ENCODE measurements around the gene TBC1D7. TPM values are rescaled to one million over a fixed set of nuclear protein-coding genes. Genes with fewer than 3 reads are reported as not detected.

The TBC1D7 gene
- total RNA-seq, 1 experiment from 2014 or later = 22.9 TPM

GRCh38 chr6:13274707-13275434 lies 53.5 kb downstream of the TBC1D7 start:
- DNase-seq (ENCODE audit: low read depth in 1 of 2, low spot score in 2 of 2) = no peak
- Histone ChIP-seq H3K9me3 (replicated peaks) (no peaks in the 10 kb centered on the region), H3K27ac (no peak overlapping the region), H3K36me3 (no peaks in the 10 kb centered on the region), H3K27me3 (replicated peaks) (no peaks in the 10 kb centered on the region), H3K4me3 (no peak overlapping the region), H3K4me1 (replicated peaks) (no peaks in the 10 kb centered on the region)

GRCh38 chr6:13273931-13274706 lies 54.2 kb downstream of the TBC1D7 start:
- no peaks in the 10 kb centered on the region for H3K36me3 ChIP-seq
- H3K4me1 ChIP-seq (replicated peaks) = no peaks in the 10 kb centered on the region
- no peaks in the 10 kb centered on the region for H3K27me3 ChIP-seq (replicated peaks)
- H3K9me3 ChIP-seq (replicated peaks) = no peaks in the 10 kb centered on the region
- H3K4me3 ChIP-seq = no peak overlapping the region
- DNase-seq (ENCODE audit: low read depth in 1 of 2, low spot score in 2 of 2) = no peak
- H3K27ac ChIP-seq = no peak overlapping the region

DNA sequence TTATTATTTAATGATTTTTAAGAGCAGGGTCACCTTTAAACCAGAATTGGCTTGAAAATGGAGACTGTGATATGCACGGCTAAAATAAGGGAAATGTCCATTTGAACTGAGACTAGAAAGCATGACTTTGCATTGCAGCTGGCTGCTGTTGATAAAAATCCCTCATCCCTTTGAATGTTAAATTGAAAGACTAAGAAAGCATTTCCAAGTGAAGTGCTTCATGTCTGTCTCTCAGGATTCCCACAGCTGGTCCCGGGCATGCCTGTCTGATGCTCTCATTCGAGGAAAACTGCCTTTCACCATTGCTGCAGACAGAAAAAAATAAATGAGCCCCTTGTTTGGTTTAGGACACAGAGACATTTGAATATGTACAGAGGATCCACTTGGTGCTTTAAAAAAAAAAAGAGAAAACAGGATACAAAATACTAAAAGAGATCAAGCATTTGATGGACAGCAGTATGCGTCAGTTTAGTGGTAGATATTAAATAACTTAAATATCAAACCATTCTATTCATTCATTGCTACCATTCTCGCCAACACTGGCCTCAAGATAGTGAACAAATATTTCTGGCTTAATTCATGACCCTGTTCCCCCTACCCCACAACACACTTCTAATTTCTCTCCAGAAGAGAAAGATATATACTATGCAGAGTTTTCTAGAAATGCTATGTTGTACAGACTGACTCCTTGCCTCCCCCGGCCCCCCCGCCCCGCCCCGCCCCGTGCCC lies 55.0 kb downstream of the TBC1D7 start:
- no peak for DNase-seq (ENCODE audit: low read depth in 1 of 2, low spot score in 2 of 2)

DNA sequence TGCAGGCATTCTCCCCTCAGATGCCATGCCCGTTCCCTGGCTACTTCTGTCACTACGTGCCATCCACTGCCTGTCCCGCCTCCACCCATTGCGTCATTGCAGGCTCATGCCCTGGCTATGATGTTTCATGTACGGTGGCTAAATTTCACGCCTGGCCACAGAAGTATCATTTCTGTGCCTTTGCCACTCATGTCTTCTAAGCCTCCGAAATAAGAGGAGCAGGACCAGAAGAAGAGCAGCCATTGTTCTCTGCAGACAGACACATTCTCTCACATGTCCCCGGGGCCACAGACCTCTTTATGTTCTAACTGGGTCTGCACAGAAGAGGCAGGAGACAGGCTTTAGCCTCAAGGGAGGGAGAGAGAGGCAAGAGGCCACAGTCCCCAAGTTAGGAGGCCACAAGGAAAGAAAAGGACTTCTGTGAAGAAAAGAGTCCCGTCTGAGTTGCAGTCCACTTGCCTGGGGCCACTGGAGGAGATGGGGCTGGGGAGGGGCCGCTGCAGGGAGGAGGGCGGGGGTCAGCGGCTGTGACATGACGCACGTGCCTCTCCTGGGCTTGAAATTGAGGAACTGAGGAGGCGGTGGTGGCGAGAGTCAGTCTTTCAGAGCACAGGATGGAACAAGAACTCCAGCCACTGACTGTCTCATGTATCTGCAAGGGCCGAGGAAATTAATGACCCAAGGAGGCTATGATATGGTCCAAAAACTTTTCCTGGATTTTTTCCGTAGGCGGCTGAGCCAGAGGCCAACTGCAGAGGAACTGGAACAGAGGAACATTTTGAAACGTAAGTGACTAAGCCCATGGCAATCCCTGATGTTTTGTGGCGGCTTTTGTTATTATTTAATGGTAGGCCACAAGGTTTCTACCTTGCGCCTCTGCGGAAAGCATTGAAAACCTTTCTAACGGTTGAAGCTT lies 55.9 kb downstream of the TBC1D7 start:
- Histone ChIP-seq H3K36me3 (no peaks in the 10 kb centered on the region), H3K27me3 (replicated peaks) (no peaks in the 10 kb centered on the region), H3K27ac (no peak overlapping the region), H3K4me3 (no peak overlapping the region), H3K4me1 (replicated peaks) (no peaks in the 10 kb centered on the region), H3K9me3 (replicated peaks) (no peaks in the 10 kb centered on the region)
- DNase-seq (ENCODE audit: low read depth in 1 of 2, low spot score in 2 of 2) = no peak

More for the DNA sequence above, 55.0 kb downstream of the TBC1D7 start:
- Histone ChIP-seq H3K36me3 (no peaks in the 10 kb centered on the region), H3K4me1 (replicated peaks) (no peaks in the 10 kb centered on the region), H3K9me3 (replicated peaks) (no peaks in the 10 kb centered on the region), H3K4me3 (no peak overlapping the region), H3K27me3 (replicated peaks) (no peaks in the 10 kb centered on the region), H3K27ac (no peak overlapping the region)

DNA sequence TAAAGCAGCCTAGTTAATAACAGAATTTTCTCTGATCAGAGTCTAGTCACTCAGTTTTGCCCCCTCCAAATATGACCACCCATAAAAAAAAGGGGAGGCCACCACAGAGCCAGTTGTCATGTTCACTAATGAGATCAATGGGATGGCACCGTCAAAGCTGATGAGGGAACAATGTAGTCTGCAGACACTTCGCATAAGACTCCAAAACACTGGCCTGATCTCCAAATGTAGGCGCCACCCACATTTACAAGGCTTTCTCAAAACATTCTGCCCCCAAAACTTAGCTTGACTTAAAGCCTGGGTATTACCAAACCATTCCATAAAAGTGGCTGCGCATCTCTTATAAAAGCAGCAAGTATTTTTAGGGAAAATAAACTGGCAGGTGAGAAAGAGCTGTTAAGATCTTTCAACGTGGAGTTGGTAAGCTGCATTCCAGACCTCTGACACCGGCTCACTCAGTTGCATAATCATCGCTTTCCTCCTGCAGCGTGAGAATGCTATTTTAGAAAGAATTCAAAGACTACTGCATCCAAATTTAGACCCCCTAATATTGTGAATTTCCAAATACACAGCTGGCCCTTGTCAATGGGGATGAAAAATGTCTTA lies 59.3 kb downstream of the TBC1D7 start:
- Histone ChIP-seq H3K36me3 (no peaks in the 10 kb centered on the region), H3K27me3 (replicated peaks) (no peaks in the 10 kb centered on the region), H3K9me3 (replicated peaks) (no peaks in the 10 kb centered on the region), H3K27ac (no peak overlapping the region), H3K4me1 (replicated peaks) (no peaks in the 10 kb centered on the region), H3K4me3 (no peak overlapping the region)
- DNase-seq (ENCODE audit: low read depth in 1 of 2, low spot score in 2 of 2) = no peak

DNA sequence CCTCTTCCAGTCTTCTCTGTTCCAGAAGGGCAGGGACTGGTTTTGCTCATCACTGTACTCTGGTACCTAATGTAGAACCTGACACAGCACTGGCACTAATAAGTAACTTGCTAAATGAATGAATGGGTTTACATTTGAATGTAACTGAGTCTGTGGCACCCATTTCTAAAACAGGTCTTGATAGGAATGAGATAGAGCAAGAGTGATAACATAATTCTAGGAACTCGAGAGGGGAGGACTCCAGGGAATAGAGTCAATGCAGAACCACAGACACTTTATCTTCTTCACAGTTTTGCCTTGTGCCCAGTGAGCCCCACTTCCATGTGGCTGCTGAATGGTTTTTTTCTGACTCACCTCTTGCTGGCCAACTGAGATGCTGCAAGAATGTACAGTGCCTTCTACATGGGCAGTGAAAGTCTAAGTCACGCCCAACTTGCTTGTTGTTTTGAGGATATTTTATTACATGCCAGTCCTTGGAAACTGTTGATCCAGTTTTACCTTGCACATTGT lies 61.1 kb downstream of the TBC1D7 start:
- DNase-seq (ENCODE audit: low read depth in 1 of 2, low spot score in 2 of 2) = no peak
- Histone ChIP-seq H3K36me3 (no peaks in the 10 kb centered on the region), H3K4me1 (replicated peaks) (no peaks in the 10 kb centered on the region), H3K4me3 (no peak overlapping the region), H3K27ac (no peak overlapping the region), H3K27me3 (replicated peaks) (no peaks in the 10 kb centered on the region), H3K9me3 (replicated peaks) (no peaks in the 10 kb centered on the region)

- DNase-seq (ENCODE audit: low read depth in 1 of 2, low spot score in 2 of 2) = no peak
- H3K36me3 ChIP-seq = no peaks in the 10 kb centered on the region
- H3K27ac ChIP-seq = no peak overlapping the region
- H3K9me3 ChIP-seq (replicated peaks) = 0 out of 2 replicates have a peak, but pooled peaks cover 1% of the 10 kb centered on the region
- H3K4me1 ChIP-seq (replicated peaks) = no peaks in the 10 kb centered on the region
- no peaks in the 10 kb centered on the region for H3K27me3 ChIP-seq (replicated peaks)
- no peak overlapping the region for H3K4me3 ChIP-seq
Measured at GRCh38 chr6:13263669-13264068, 64.7 kb downstream of the TBC1D7 start.

DNA sequence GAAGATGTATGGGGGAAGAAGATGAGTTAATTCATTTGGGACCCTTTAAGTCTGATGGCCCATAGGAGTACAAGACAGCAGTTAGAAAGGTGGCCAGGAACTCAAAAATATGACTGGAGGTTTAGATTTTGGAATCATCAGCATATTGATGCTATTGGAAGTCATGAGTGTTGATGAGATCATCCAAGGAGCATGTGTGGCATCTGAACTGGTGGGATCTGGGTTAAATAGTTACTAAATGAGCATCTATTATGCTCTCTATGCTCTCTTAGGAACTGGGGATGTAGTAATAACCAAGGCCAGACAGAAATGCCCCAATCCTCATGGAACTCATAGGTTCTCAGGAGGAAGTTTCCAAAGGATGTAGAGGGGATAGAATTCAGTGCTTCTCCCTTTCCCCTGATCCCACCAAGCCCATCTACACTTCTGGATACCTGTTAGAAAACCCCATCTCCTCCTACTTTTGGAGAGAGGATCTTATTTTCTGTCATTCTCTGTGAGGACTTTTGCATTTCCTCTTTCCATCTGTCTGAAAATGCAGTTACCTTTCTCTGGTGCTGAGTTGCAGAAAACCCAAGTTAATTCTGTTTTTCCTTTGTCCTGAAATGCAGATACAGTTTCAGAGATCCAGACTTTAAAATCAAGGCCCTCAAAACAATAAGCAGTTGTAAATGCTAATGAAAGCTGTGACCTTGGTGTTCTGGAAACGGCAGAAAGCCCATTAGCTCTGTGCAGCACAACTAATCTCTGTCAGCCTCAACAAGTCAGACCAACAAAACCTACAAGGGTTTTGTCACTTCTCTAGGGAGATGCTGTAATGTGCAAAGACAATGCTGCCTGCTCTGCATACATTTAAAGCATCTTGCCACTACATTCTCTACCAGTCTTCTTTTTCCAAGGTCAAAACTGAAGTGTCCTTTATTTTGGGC lies 65.8 kb downstream of the TBC1D7 start:
- H3K4me1 ChIP-seq (replicated peaks) = no peaks in the 10 kb centered on the region
- no peaks in the 10 kb centered on the region for H3K27me3 ChIP-seq (replicated peaks)
- DNase-seq (ENCODE audit: low read depth in 1 of 2, low spot score in 2 of 2) = no peak
- no peak overlapping the region for H3K27ac ChIP-seq
- H3K9me3 ChIP-seq (replicated peaks) = 0 out of 2 replicates have a peak, but pooled peaks cover 2% of the 10 kb centered on the region
- no peaks in the 10 kb centered on the region for H3K36me3 ChIP-seq
- H3K4me3 ChIP-seq = no peak overlapping the region

DNA sequence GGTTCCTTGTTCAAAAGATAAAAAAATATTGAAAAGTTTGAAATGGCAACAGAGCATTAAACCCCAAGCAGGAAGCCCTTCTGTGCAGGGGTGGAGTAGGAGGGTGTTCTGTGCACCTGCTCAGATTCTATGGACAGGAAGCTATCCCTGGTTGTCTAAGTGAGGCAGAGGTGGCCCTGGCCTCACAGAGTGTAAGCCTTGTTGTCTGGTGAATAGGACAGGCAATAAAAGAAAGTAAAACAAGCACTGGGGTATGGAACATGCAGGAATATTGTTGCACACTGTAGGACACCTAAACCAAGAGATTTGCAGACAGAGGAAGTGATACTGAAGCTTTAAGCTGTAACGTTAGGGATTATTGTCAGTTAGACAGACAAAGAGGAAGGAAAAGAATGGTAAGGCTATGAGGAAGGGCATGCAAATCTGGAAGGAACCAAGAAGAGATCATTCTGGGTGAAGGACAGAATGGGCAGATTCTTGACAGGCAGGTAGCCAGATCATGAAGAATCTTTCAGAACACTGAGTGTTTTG lies 66.8 kb downstream of the TBC1D7 start:
- H3K36me3 ChIP-seq = no peaks in the 10 kb centered on the region
- no peak overlapping the region for H3K4me3 ChIP-seq
- no peak overlapping the region for H3K27ac ChIP-seq
- no peaks in the 10 kb centered on the region for H3K4me1 ChIP-seq (replicated peaks)
- DNase-seq (ENCODE audit: low read depth in 1 of 2, low spot score in 2 of 2) = no peak
- no peaks in the 10 kb centered on the region for H3K27me3 ChIP-seq (replicated peaks)
- H3K9me3 ChIP-seq (replicated peaks) = 0 out of 2 replicates have a peak, but pooled peaks cover 2% of the 10 kb centered on the region

- H3K4me3 ChIP-seq = no peak overlapping the region
- H3K36me3 ChIP-seq = no peaks in the 10 kb centered on the region
- no peak overlapping the region for H3K27ac ChIP-seq
- H3K27me3 ChIP-seq (replicated peaks) = no peaks in the 10 kb centered on the region
- no peak for DNase-seq (ENCODE audit: low read depth in 1 of 2, low spot score in 2 of 2)
- 0 out of 2 replicates have a peak, but pooled peaks cover 2% of the 10 kb centered on the region for H3K9me3 ChIP-seq (replicated peaks)
- H3K4me1 ChIP-seq (replicated peaks) = no peaks in the 10 kb centered on the region
Measured at GRCh38 chr6:13260831-13261230, 67.5 kb downstream of the TBC1D7 start.

DNA sequence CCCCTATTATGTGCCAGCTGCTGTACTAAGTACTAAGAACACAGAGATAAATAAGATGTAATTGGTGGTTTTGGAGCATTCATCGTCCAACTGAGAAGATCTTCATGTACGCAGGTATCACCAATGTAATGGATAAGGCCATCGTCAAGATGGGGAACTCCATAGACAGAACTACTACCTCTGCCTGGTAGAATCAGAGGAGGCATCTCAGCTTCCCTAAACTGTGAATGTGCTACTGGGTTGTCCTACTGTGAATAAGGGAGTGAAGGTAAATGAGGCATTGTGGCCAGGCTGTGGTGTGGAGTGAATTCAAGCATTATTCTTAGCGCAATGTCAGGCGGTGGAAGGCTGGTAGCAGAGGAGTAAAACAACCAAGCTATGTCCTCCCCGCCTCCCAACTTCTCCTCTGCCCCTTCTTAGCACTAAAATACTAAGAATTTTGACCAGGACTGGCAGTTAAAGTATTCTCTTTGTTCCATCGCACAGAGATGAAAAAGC lies 68.2 kb downstream of the TBC1D7 start:
- H3K9me3 ChIP-seq (replicated peaks) = 0 out of 2 replicates have a peak, but pooled peaks cover 2% of the 10 kb centered on the region
- DNase-seq (ENCODE audit: low read depth in 1 of 2, low spot score in 2 of 2) = no peak
- H3K27ac ChIP-seq = no peak overlapping the region
- H3K4me1 ChIP-seq (replicated peaks) = no peaks in the 10 kb centered on the region
- H3K36me3 ChIP-seq = no peaks in the 10 kb centered on the region
- H3K4me3 ChIP-seq = no peak overlapping the region
- no peaks in the 10 kb centered on the region for H3K27me3 ChIP-seq (replicated peaks)

Measured in SJSA1 (cell line).